GM06990 (cell line): ENCODE data around the gene PIKFYVE.

Experiments
- DNase-seq: peaks from one replicate; pipeline ENCODE4 v3.0.0-alpha.2; 2011; ENCODE audit not compliant: insufficient read length; ENCODE audit errors: extremely low read depth
- H3K27me3 ChIP-seq: replicated peaks from 2 replicates; pipeline ENCODE4 v1.6.0; 2011; ENCODE audit warnings: low read length; ENCODE audit not compliant: control insufficient read depth, insufficient read depth
- H3K36me3 ChIP-seq: 2 replicates; pipeline ENCODE4 v1.5.1; 2011; ENCODE audit warnings: low read length; ENCODE audit not compliant: control insufficient read depth, insufficient read depth
- H3K4me3 ChIP-seq: replicated peaks from 2 replicates; pipeline ENCODE4 v1.5.1; 2011; ENCODE audit warnings: low read depth, mild to moderate bottlenecking, control low read depth, low read length
- TF ChIP-seq, protein P1 (sequence below): IDR thresholded peaks from 2 replicates; pipeline ENCODE4 v1.5.1; 2011; ENCODE audit warnings: low read length, control low read depth, mild to moderate bottlenecking, inconsistent platforms; ENCODE audit not compliant: insufficient read depth, poor library complexity, severe bottlenecking

Gene PIKFYVE

DNA sequence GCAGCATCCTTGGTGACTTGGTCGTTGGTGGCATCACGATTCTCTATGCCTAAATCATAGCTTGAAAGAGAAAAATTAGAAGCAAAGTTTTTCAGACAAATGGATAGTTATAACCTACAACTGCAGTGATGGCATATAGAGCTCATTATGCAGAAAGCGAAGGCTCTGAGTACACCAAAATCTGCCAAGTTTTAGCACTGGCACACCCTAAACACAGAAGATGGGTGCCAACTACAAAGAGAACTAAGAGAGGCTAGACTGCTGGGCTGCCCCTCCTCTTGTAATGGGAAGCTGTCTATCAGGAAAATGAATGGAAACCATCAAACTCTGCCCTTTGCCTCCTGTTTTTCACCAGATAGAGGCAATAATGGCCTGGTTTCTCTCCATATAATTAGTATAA lies 17.5 kb upstream of the PIKFYVE start:
- H3K36me3 ChIP-seq, result peaks cover 6% of the 10 kb centered on the region
- no peak overlapping the region for H3K4me3 ChIP-seq
- TF ChIP-seq, protein P1, sequence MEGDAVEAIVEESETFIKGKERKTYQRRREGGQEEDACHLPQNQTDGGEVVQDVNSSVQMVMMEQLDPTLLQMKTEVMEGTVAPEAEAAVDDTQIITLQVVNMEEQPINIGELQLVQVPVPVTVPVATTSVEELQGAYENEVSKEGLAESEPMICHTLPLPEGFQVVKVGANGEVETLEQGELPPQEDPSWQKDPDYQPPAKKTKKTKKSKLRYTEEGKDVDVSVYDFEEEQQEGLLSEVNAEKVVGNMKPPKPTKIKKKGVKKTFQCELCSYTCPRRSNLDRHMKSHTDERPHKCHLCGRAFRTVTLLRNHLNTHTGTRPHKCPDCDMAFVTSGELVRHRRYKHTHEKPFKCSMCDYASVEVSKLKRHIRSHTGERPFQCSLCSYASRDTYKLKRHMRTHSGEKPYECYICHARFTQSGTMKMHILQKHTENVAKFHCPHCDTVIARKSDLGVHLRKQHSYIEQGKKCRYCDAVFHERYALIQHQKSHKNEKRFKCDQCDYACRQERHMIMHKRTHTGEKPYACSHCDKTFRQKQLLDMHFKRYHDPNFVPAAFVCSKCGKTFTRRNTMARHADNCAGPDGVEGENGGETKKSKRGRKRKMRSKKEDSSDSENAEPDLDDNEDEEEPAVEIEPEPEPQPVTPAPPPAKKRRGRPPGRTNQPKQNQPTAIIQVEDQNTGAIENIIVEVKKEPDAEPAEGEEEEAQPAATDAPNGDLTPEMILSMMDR, result no peak
- H3K27me3 ChIP-seq, result no peaks in the 10 kb centered on the region
- no peak for DNase-seq

DNA sequence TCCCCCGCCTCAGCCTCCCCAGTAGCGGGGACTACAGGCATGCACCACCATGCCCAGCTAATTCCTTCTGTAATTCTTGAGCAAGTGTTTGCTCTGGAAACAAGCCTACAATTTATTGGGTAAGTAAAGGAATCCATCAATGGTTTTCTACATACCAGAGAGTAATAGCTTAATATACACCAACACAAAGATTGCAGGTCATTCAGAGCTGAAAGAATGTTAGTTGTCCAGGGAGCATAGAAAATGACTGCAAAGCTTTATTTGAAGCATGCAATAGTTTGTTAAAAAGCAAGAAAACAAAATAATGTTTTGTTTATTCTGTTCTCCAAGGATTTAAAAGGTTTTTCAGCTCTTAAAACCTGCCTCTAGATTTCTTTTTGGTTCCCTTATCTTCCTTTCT lies 16.8 kb upstream of the PIKFYVE start:
- Histone ChIP-seq H3K4me3 (no peak overlapping the region), H3K36me3 (peaks cover 6% of the 10 kb centered on the region), H3K27me3 (no peaks in the 10 kb centered on the region)
- no peak for DNase-seq
- TF ChIP-seq, protein P1, result no peak

DNA sequence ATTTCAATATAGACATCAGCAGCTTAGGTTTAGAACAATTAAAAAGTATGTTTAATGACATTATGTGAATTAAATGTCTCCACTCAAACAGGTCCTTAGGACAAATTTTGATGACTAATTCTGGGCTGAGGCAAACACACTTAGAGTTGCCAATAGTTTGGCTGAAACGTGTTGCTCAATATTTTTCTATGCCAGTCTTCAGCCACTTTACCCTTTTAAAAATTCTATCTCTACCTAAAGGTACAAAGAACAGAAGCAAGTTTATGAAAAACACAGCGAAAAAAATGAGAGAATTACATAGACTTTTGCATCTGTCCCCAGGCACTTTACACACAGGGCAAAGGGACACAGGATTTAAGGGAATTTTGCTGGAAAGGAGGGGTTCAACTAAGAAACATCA lies 15.7 kb upstream of the PIKFYVE start:
- Histone ChIP-seq H3K36me3 (peaks cover 6% of the 10 kb centered on the region; the same call in 1 of the 2 replicates), H3K27me3 (no peaks in the 10 kb centered on the region), H3K4me3 (no peak overlapping the region)
- no peak for DNase-seq
- TF ChIP-seq, protein P1, result no peak

DNA sequence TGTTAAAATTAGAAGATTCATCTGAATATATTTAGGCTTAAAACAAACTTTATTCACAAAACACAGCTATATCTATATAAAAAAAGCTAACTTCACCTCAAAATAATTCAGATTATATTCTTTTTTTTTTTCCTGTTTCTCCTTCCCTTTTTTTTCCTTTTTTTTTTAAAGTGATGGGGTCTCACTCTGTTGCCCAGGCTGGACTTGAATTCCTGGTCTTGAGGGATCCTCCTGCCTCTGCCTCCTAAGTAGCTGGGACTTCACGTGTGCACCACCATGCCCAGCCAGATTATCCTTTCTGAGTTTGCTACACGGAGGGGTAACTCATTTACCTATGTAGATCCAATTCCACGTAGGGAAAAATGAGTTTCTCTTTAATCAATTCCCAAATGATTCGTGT lies 15.0 kb upstream of the PIKFYVE start:
- TF ChIP-seq, protein P1, result no peak
- Histone ChIP-seq H3K36me3 (peaks cover 6% of the 10 kb centered on the region; the same call in 1 of the 2 replicates), H3K27me3 (no peaks in the 10 kb centered on the region), H3K4me3 (no peak overlapping the region)
- DNase-seq, result no peak

DNA sequence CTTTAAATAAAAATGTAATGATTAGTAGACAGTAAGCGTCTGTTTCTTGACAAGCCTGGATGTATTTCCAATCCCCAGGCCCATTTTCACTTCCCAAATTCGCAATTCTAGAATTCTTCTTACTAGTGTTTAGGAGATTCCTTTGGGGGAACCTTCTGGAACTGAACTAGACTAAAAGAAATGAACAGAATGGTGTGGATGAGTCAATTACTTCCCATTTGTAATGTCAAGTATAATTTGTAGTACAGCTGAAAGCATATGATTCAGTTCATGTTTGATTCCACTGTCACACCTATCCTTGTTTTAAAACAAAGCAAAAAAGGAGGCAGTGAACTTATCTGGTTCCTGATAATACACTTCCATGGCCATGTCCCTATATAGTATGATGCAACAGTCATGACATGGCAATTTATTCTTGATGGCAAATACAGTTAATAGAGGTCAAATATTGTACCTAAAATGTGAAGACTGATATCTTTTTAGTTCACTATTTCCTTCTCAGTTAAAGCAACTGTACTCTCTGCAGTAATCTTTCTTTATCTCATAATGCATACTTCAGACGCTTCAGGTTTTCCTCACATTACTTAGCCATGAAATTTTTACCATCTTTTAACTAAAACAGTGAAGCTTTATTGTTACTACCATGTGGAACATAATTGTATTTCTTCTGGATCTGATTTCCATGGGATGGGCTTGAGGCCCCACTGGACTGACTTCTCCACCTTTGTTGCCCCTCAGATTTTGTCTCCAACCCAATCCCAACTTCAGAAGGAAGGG lies 13.2 kb upstream of the PIKFYVE start:
- DNase-seq, result no peak
- Histone ChIP-seq H3K27me3 (no peaks in the 10 kb centered on the region), H3K36me3 (peaks cover 3% of the 10 kb centered on the region; the same call in 1 of the 2 replicates), H3K4me3 (no peak overlapping the region)
- TF ChIP-seq, protein P1, result no peak
